Stimulated activated CD4-positive, alpha-beta T cell treated with anti-CD3 and anti-CD28 coated beads, Interleukin-12 subunit alpha, Interleukin-12 subunit beta, amount 100 ng/mL, for 48 hours (primary cell): Measurements from ENCODE around the gene MFN2.
A peak's percentile ranks its signal among the peaks of the same experiment; 100 is the strongest.
"Not testable (repeated sequence)": the region's sequence is repeated elsewhere in the genome, so short reads cannot be mapped to it uniquely, and the experiment has no call there.

Experiments
- DNase-seq, 3 donors: peaks; one replicate each; pipeline ENCODE4 v3.0.0-alpha.2; 2020; ENCODE audit warnings: low read depth in 2 of 3, low spot score in 1 of 3

Gene MFN2

GRCh38 chr1:12019858-12020509 is 39.7 kb downstream of the MFN2 start:
- DNase-seq = no peak

DNA sequence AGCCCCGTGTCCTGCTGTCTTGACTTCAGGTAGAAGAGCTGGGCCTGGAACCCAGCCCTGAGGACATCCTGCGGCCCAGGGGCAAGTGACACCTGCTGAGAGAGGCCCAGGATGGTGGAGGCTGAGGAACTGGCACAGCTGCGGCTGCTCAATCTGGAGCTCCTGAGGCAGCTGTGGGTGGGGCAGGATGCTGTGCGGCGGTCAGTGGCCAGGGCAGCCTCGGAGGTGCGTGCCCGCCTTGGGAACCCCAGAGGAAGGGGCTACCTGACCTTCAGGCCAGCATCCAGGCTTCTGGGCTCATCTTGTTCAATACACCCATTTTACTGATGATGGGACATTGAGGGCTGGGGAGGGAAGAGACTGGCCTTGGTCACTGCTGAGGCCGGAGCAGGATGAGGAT is 41.4 kb downstream of the MFN2 start:
- DNase-seq = no peak

GRCh38 chr1:12022036-12022435 is 41.8 kb downstream of the MFN2 start:
- DNase-seq = no peak

DNA sequence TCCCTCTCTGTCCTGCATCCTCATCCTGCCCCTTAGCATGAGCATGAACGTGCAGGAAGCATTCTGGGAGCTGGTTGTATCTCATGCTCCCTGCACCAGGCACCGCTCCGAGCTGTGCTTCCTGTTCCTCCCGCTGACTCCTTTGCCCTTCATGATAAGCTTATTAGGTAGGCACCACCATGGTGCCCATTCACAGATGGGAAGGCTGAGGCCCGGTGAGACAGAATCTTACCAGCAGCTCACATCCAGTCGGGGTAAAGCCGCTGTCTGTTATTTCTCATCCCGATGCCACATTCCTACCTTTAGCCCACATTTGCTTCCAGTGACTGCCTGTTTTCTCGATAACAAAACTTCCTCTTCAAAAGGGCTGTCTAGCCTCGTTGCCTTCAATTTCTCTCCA is 46.3 kb downstream of the MFN2 start:
- DNase-seq = no peak

DNA sequence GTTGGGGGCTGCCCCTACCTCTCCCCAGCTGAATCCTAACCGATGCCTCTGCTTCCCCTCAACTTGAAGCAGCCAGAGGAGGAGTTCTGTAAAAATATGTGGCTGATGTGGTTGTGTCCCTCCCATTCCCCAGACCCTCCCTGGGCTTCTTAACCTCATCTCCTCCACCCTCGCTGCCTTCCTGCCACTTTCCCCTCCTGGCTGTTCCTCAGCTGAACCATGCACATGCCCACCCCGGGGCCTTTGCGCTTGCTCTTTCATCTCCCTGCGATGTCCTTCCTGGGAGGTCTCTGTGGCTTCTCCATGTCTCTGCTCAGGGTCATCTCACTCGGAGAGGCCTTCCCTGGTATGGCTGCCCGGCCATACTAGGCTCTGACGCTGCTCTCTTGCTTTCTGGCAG is 48.0 kb downstream of the MFN2 start:
- no peak for DNase-seq

- DNase-seq = no peak
Observed at GRCh38 chr1:12028957-12029511, 48.8 kb downstream of the MFN2 start.

- no peak for DNase-seq
Observed at GRCh38 chr1:12029720-12030339, 49.6 kb downstream of the MFN2 start.

GRCh38 chr1:12031039-12031980 is 51.1 kb downstream of the MFN2 start:
- peak in 2 of 3 donors; percentile 43 to 54 for DNase-seq

- DNase-seq = no peak
Observed at GRCh38 chr1:12032161-12032621, 51.9 kb downstream of the MFN2 start.

DNA sequence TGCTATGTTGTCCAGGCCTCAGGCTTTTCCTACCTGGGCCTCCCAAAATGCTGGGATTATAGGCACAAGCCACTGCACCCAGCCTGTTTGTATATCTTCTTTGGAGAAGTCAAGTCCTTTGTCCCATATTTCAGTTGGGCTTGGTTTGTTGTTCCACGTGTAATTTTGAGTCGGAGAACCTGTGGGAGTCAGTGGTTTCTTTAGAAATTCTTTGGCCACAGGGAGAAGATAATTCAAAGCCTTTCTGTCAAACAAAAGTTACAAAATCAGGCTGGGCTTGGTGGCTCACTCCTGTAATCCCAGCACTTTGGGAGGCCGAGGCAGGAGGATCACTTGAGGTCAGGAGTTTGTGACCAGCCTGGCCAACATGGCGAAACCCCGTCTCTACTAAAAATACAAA is 53.2 kb downstream of the MFN2 start:
- not testable (repeated sequence) for DNase-seq

DNA sequence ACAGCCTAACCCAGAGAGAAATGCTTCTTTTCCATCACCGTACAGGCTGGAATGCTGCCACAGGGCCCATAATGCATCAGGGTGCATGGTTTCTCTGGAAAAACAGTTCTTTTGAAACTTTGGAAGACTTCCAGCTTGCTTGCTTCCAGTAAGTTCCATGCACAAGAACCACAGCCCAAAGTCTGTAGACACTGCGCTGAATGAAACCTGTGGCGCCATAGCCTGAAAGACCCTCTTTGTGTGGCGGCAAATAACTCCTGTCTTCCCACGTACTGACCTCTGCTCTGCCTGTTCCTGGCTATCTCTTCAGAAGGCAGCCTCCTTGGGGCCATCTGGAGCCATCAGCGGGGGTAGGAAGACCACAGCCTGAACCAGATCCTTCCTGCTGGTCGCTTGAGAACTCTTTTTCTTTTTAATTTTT is 54.1 kb downstream of the MFN2 start:
- no peak for DNase-seq

- DNase-seq = no peak
Observed at GRCh38 chr1:12035312-12035711, 55.1 kb downstream of the MFN2 start.

DNA sequence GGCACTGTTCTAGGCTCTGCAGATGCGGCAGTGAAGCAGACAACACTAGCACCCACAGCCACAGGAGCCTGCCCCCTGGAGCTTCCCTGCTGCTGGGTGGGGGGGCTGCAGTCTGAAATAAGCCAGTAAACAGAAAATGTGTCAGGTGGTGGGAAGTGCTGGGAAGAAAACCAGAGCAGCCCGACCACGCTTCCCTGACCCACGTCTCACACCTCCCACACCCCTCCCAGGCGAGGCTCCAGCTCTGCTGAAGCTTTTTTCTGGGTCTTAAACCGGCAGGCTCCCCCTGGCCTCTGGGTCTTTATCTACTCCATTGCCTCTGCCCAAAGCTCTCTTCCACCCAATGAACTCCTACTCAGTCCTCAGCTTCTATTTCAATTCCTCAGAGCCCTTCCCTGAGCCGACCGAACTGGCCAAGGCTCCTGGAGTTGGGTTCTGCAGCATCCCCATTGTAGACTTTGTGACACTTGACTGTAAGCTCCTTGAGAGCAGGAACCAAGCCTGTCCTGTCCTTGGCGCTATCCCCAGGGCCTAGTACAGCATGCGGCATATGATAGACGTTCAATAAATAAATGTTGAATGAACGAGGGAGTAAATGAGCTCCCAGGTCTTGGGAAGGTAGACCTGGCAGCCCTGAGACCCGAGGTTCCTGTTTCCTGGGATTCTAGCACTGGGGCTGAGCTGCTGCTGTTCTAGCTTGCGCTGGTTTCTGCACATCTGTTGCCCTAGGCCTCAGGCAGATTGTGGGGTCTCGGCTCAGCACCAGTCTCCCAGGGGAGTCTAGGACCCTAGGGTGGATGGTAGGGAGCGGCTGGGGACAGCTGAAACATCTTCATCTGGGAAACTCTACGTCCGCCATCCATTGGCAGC is 57.5 kb downstream of the MFN2 start:
- no peak for DNase-seq

- DNase-seq = no peak
Observed at GRCh38 chr1:12038356-12039163, 58.3 kb downstream of the MFN2 start.

DNA sequence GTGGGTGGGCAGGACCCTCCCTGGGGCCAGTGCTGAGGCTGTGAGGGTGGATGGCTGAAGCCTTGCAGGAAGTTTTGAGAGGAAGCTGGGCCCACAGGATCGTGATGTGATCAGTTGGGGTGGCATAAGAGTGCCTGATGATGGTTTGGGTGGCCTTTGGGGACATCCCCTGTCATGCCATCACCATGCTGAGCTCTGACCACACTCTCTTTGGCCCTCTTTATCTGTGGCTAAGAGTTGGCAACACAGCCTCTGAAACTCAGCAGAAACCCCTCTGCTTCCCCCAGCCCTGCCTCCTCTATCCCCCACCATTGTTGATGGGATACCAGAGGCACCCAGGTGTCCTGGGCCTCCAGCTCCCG is 58.9 kb downstream of the MFN2 start:
- no peak for DNase-seq

- not testable (repeated sequence) for DNase-seq
Observed at GRCh38 chr1:12039824-12040456, 59.7 kb downstream of the MFN2 start.

DNA sequence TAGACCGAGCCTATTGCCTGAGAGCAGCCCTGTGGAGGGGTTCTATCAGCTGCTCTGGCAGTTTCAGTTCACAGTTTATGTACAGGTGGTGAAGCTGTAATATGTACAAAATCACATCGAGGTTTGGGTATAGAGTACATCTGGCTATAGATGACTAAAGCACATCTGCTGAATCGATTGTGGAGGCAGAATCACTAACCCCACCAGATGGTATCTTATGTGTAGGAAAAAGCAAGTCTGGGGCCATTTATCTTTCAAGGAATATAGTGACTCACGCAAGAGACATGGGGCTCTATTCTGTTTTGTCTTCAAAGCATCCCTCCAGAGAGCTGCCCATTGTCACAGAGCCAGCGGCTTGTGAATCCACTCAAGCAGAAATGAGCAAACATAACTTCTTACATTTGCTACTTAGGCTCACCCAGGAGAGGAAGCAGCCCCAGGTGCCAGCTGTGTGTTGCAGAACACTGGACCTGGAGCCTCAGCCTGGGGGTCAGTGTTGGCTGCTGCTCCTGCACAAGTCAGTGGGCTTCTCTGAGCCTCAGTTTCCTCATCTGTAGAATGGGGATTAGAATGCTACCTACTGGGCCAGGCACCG is 60.3 kb downstream of the MFN2 start:
- no peak for DNase-seq

DNA sequence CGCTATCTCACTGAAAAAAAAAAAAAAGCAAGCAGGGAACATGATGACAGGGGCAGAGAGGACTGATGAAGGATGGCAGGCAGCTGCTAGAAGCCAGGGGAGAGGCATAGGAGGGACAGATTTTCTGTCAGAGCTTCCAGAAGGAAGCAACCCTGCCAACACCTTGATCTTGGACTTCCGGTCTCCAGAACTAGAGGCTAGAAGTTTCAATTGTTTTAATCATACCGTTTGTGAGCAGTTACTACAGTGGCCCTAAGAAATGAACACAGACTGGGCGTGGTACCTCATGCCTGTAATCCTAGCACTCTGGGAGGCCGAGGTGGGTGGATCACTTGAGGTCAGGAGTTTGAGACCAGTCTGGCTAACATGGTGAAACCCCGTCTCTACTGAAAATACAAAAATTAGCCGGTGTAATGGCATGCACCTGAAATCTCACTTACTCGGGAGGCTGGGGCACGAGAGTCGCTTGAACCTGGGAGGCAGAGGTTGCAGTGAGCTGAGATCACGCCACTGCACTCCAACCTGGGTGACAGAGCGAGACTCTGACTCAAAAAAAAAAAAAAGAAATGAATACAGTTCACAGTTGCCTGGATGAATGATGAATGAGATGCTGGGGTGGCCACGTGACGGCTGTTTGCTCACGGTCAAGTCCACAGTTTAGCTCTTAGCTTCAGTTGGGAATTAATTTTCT is 64.1 kb downstream of the MFN2 start:
- not testable (repeated sequence) for DNase-seq
